Esophagus squamous epithelium (tissue), 4 donors: ENCODE measurements around the gene GATAD2A.

Experiments used
- POLR2A ChIP-seq, 4 donors: fragments of 450-650 bp; IDR thresholded peaks; one replicate each; pipeline ENCODE4 v1.6.1; 2017; ENCODE audit warnings: antibody characterized with exemption in 4 of 4, mild to moderate bottlenecking in 4 of 4, moderate library complexity in 3 of 4
- TF ChIP-seq, protein P1 (sequence below), 6 experiments: fragments of 450-650 bp in 4 of 6; fragments of 200-600 bp in 2 of 6; sonication (generic) in 2 of 6; IDR thresholded peaks; one replicate each; pipeline ENCODE4 v1.5.1; 2016 to 2019; ENCODE audit warnings: antibody characterized with exemption in 6 of 6, mild to moderate bottlenecking in 4 of 6, moderate library complexity in 4 of 6

DNA sequence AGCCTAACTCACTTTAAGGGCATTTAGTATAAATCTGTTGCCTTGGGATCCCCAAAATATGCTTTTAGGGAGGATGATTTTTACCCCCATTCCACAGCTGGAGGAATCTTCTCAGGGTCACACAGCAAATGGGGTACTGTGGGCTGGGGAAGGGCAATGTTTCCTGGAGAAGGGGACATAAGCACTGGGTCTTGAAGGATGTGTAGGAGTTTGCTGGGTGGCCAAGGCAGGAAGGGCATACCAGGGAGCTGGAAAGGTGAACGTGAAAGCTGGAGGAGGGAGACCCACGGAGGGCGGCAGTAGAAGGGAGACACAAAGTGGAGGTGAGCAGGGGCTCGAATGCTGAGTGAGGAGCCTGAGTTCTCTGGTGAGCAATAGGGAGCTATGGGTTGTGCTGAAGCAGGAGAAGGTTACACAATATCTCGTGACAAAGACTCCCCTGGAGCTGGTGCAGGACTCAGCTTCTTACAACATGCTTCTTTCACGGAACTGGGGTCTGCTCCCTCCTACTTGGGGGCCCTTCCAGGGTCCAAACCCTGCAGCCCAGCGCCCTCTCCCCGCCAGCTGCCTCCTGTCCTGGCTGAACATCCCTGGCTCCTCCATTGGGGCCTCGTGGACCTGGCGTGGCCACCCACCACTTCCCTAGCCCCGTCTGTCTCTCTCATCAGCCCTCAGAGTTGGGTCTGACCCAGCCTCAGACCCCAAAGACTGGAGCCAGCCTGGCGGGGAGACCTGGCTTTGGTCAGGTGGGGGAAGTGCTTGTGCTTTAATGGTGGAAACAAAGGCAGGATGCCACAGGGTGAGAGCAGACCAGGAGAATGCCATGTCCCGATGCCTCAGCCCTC, 143.7 kb downstream of the GATAD2A start:
- TF ChIP-seq POLR2A (IDR thresholded peaks at IDR 0.05) = no peak
- TF ChIP-seq, protein P1, sequence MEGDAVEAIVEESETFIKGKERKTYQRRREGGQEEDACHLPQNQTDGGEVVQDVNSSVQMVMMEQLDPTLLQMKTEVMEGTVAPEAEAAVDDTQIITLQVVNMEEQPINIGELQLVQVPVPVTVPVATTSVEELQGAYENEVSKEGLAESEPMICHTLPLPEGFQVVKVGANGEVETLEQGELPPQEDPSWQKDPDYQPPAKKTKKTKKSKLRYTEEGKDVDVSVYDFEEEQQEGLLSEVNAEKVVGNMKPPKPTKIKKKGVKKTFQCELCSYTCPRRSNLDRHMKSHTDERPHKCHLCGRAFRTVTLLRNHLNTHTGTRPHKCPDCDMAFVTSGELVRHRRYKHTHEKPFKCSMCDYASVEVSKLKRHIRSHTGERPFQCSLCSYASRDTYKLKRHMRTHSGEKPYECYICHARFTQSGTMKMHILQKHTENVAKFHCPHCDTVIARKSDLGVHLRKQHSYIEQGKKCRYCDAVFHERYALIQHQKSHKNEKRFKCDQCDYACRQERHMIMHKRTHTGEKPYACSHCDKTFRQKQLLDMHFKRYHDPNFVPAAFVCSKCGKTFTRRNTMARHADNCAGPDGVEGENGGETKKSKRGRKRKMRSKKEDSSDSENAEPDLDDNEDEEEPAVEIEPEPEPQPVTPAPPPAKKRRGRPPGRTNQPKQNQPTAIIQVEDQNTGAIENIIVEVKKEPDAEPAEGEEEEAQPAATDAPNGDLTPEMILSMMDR (IDR thresholded peaks at IDR 0.05) = no peak
